K562 (cell line): ENCODE measurements around the gene OCEL1. TPM values are rescaled to one million over a fixed set of nuclear protein-coding genes. Genes with fewer than 3 reads are reported as not detected.
A peak's percentile ranks its signal among the peaks of the same experiment; 100 is the strongest.

Experiments
- CBFA2T3 ChIP-seq: fragments of 450-650 bp; IDR thresholded peaks from 2 replicates; pipeline ENCODE4 v1.6.1; 2017
- CCAR2 ChIP-seq: fragments of 200-400 bp; formaldehyde crosslinking; IDR thresholded peaks from 2 replicates; pipeline ENCODE4 v1.6.1; 2017; ENCODE audit warnings: mild to moderate bottlenecking, low read depth, low read length
- CREBBP ChIP-seq: IDR thresholded peaks from one replicate; pipeline ENCODE4 v1.6.1; 2012; ENCODE audit warnings: low read depth, mild to moderate bottlenecking, control low read depth, inconsistent platforms, low read length
- FOXK2 ChIP-seq, 2 experiments: fragments of 450-650 bp; IDR thresholded peaks in 1 of 2; conservative IDR thresholded peaks in 1 of 2; 2 replicates each; pipeline ENCODE4 v1.6.1; 2016; ENCODE audit warnings: low read depth in 2 of 2, mild to moderate bottlenecking in 1 of 2
- KAT8 ChIP-seq: fragments of 450-650 bp; IDR thresholded peaks from 2 replicates; pipeline ENCODE4 v1.6.1; 2016; ENCODE audit warnings: low read depth, mild to moderate bottlenecking
- NEUROD1 ChIP-seq: fragments of 150-350 bp; IDR thresholded peaks from 2 replicates; pipeline ENCODE4 v1.6.1; 2014; ENCODE audit warnings: borderline replicate concordance, low read length, low read depth; ENCODE audit not compliant: partially characterized antibody
- NR2C2 ChIP-seq, 2 experiments: fragments of 200-800 bp in 1 of 2; sonication (Bioruptor generic) in 1 of 2; sonication (generic) in 1 of 2; formaldehyde crosslinking in 1 of 2; IDR thresholded peaks; 2 replicates each; pipeline versions ENCODE4 v1.6.1 to v1.8.0; 2016 to 2022; ENCODE audit warnings: mild to moderate bottlenecking in 1 of 2, missing compliant biosample characterization in 1 of 2, missing genetic modification characterization in 1 of 2, missing genetic modification reagents in 1 of 2
- PHB ChIP-seq: fragments of 250-450 bp; sonication (Bioruptor Pico); IDR thresholded peaks from 2 replicates; pipeline ENCODE4 v1.5.0; 2021
- SOX6 ChIP-seq: fragments of 450-650 bp; IDR thresholded peaks from 2 replicates; pipeline ENCODE4 v1.6.1; 2014; ENCODE audit warnings: mild to moderate bottlenecking
- TAL1 ChIP-seq: fragments of 450-650 bp; IDR thresholded peaks from 2 replicates; pipeline ENCODE4 v1.6.1; 2016; ENCODE audit warnings: mild to moderate bottlenecking
- TRIM24 ChIP-seq, 2 experiments: fragments of 450-650 bp; IDR thresholded peaks; 2 replicates each; pipeline ENCODE4 v1.6.1; 2016
- polyA plus RNA-seq, 8 experiments: library from polyadenylated mRNA; depleted of rRNA in 4 of 8; stranded (reverse) in 5 of 8; unstranded in 3 of 8; fragments of >200 nt; fragmentation: Nextera tagmentation in 2 of 8; fragmentation: Illumina TruSeq in 1 of 8; extraction: Ambion mirVana in 2 of 8; extraction: Trizol in 1 of 8; gene quantifications; 2 replicates each; pipeline versions ENCODE4 v1.2.1 to v1.2.3, GENCODE V29; 2011 to 2014; ENCODE audit warnings: inconsistent platforms in 1 of 8, missing spikeins in 1 of 8
- total RNA-seq, 7 experiments: library from RNA; depleted of rRNA in 6 of 7; stranded (reverse); fragments of >200 nt in 6 of 7; fragmentation: Illumina TruSeq in 2 of 7; extraction: Trizol in 2 of 7; gene quantifications; 2 replicates each; pipeline versions ENCODE4 v1.2.1 to v1.2.3, GENCODE V29; 2011 to 2021; ENCODE audit warnings: low replicate concordance in 1 of 7
- TF ChIP-seq, protein P1 (sequence below): fragments of 450-650 bp; IDR thresholded peaks from 2 replicates; pipeline ENCODE4 v1.6.1; 2018; ENCODE audit warnings: mild to moderate bottlenecking, low read depth; ENCODE audit not compliant: partially characterized antibody
- TF ChIP-seq, protein P2 (sequence below): fragments of 250-450 bp; sonication (Bioruptor Pico); IDR thresholded peaks from 2 replicates; pipeline ENCODE4 v1.8.0; 2021; ENCODE audit warnings: borderline replicate concordance, mild to moderate bottlenecking, moderate library complexity; ENCODE audit not compliant: poor library complexity, severe bottlenecking
- TF ChIP-seq, protein P3 (sequence below): fragments of 450-650 bp; IDR thresholded peaks from 2 replicates; pipeline ENCODE4 v1.6.1; 2017; ENCODE audit warnings: antibody characterized with exemption, mild to moderate bottlenecking
- TF ChIP-seq, protein P4 (sequence below): fragments of 250-450 bp; sonication (Bioruptor Pico); IDR thresholded peaks from 2 replicates; pipeline ENCODE4 v1.5.0; 2021
- TF ChIP-seq, protein P5 (sequence below): fragments of 250-450 bp; sonication (Bioruptor Pico); IDR thresholded peaks from 2 replicates; pipeline ENCODE4 v1.8.0; 2022; ENCODE audit warnings: moderate library complexity, mild to moderate bottlenecking, inconsistent platforms

Gene OCEL1
- total and polyA plus RNA-seq, 9 of the 15 experiments (the other 6 are each of a cell fraction or from before 2014, with no cell fraction given) = 8.0 to 38.0 (median 12.4) TPM

DNA sequence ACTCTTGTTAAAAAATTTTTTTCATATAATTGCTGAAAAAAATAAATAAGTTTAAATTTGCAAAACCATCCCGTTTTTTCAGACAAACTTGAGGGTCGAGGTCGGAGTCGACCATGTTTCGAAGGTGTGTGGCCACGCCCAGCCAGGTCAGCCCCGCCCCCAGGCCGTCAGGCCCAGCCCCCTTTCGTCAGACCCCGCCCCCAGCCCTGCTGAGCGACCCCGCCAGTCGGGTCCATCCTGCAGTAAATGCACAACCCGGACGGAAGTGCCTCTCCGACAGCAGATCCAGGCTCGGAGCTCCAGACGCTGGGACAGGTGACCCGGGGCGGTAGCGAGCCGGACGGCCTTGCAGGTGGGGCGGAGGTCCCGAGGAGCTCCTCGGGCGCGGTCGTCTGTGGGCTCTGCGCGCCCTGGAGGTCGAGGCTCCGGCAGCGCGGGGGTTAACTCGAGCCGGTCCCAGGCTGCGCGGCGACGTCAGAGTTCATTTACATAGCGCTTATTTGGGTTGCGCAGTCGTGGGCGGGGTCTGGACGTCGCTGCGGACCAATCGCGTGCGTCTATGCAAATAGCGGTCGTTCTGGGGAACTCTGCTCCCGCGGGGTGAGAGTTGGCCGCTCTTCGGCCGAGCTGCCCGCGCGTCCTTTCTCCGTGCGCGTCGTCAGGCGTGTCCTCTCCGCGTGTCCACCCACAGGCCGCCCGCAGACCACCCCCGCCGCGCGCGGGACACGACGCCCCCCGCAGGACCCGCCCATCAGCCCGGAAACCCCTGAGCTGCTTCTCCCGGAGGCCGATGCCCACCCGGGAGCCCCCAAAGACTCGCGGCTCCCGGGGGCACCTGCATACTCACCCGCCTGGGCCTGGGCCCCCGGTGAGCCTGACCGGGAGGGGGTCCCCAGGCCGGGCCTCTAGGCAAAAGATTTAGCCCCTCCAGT is at the start of gene OCEL1 (continued):
- TF ChIP-seq, protein P1, sequence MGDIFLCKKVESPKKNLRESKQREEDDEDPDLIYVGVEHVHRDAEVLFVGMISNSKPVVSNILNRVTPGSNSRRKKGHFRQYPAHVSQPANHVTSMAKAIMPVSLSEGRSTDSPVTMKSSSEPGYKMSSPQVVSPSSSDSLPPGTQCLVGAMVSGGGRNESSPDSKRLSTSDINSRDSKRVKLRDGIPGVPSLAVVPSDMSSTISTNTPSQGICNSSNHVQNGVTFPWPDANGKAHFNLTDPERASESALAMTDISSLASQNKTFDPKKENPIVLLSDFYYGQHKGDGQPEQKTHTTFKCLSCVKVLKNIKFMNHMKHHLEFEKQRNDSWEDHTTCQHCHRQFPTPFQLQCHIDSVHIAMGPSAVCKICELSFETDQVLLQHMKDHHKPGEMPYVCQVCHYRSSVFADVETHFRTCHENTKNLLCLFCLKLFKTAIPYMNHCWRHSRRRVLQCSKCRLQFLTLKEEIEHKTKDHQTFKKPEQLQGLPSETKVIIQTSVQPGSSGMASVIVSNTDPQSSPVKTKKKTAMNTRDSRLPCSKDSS = no peak
- TF ChIP-seq, protein P2, sequence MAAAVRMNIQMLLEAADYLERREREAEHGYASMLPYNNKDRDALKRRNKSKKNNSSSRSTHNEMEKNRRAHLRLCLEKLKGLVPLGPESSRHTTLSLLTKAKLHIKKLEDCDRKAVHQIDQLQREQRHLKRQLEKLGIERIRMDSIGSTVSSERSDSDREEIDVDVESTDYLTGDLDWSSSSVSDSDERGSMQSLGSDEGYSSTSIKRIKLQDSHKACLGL (CRISPR knock-in tag) = no peak
- TF ChIP-seq, protein P3, sequence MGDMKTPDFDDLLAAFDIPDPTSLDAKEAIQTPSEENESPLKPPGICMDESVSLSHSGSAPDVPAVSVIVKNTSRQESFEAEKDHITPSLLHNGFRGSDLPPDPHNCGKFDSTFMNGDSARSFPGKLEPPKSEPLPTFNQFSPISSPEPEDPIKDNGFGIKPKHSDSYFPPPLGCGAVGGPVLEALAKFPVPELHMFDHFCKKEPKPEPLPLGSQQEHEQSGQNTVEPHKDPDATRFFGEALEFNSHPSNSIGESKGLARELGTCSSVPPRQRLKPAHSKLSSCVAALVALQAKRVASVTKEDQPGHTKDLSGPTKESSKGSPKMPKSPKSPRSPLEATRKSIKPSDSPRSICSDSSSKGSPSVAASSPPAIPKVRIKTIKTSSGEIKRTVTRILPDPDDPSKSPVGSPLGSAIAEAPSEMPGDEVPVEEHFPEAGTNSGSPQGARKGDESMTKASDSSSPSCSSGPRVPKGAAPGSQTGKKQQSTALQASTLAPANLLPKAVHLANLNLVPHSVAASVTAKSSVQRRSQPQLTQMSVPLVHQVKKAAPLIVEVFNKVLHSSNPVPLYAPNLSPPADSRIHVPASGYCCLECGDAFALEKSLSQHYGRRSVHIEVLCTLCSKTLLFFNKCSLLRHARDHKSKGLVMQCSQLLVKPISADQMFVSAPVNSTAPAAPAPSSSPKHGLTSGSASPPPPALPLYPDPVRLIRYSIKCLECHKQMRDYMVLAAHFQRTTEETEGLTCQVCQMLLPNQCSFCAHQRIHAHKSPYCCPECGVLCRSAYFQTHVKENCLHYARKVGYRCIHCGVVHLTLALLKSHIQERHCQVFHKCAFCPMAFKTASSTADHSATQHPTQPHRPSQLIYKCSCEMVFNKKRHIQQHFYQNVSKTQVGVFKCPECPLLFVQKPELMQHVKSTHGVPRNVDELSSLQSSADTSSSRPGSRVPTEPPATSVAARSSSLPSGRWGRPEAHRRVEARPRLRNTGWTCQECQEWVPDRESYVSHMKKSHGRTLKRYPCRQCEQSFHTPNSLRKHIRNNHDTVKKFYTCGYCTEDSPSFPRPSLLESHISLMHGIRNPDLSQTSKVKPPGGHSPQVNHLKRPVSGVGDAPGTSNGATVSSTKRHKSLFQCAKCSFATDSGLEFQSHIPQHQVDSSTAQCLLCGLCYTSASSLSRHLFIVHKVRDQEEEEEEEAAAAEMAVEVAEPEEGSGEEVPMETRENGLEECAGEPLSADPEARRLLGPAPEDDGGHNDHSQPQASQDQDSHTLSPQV = peak; percentile 71; the same call in 1 of the 2 replicates
- TF ChIP-seq TRIM24 (IDR thresholded peaks at IDR 0.05) = no peak
- no peak for TF ChIP-seq PHB (CRISPR knock-in tag)
- TF ChIP-seq CREBBP = no peak
- TF ChIP-seq KAT8 = no peak
- TF ChIP-seq CBFA2T3 = no peak
- TF ChIP-seq, protein P4, sequence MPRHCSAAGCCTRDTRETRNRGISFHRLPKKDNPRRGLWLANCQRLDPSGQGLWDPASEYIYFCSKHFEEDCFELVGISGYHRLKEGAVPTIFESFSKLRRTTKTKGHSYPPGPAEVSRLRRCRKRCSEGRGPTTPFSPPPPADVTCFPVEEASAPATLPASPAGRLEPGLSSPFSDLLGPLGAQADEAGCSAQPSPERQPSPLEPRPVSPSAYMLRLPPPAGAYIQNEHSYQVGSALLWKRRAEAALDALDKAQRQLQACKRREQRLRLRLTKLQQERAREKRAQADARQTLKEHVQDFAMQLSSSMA (CRISPR knock-in tag) = no peak
- TF ChIP-seq NEUROD1 = no peak
- peak in 1 of 2 experiments; percentile 18; a peak in 1 of 4 replicates for TF ChIP-seq FOXK2 (conservative IDR thresholded peaks at IDR 0.05 in 1 of 2, IDR thresholded peaks at IDR 0.05 in 1 of 2; ENCODE audit: low read depth in 2 of 2)
- peak; percentile 67; the same call in 1 of the 2 replicates for TF ChIP-seq NR2C2 (CRISPR knock-in tag; IDR thresholded peaks at IDR 0.05)
- peak; percentile 95 for TF ChIP-seq NR2C2 (tag; IDR thresholded peaks at IDR 0.05)
- peak; percentile 25; the same call in 1 of the 2 replicates for TF ChIP-seq SOX6
- TF ChIP-seq CCAR2 = no peak
- TF ChIP-seq, protein P5, sequence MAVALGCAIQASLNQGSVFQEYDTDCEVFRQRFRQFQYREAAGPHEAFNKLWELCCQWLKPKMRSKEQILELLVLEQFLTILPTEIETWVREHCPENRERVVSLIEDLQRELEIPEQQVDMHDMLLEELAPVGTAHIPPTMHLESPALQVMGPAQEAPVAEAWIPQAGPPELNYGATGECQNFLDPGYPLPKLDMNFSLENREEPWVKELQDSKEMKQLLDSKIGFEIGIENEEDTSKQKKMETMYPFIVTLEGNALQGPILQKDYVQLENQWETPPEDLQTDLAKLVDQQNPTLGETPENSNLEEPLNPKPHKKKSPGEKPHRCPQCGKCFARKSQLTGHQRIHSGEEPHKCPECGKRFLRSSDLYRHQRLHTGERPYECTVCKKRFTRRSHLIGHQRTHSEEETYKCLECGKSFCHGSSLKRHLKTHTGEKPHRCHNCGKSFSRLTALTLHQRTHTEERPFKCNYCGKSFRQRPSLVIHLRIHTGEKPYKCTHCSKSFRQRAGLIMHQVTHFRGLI (CRISPR knock-in tag) = no peak
- TF ChIP-seq TAL1 = no peak
